GM19438 (cell line): ENCODE results near the gene SF3A2.

Experiments
- ATAC-seq: cut with Tn5 transposase; IDR thresholded peaks from one replicate; pipeline ENCODE4 v1.9.1; 2021; ENCODE audit warnings: low read depth; ENCODE audit not compliant: unreplicated experiment

SF3A2 gene

DNA sequence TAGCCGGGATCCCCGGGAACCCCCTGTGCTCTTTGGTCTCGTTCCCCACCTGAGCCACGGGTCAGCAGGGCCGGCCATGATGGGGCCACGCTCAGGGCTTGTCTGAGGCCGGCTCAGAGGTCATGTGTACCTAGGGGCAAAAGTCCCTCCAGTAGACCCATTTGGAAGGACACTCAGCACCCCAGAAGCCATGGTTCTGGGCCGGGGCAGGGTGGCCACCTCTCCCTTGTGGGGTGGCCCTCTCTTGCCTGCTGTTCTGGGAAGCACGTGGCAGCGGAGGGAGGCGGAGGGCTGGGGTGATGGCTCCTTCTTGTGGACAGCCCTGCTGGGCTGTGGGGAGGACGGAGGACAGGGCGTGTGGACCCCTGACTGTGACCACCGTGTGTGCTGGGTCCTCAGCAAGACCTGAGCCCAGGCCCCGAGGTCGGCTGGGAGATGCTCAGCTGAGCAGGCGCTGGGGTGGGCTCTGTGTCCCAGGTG, 51.8 kb downstream of the SF3A2 start:
- no peak for ATAC-seq

GRCh38 chr19:2288818-2289713, 52.4 kb downstream of the SF3A2 start:
- no peak for ATAC-seq

- no peak for ATAC-seq
Observed at GRCh38 chr19:2289714-2290435, 53.3 kb downstream of the SF3A2 start.

- no peak for ATAC-seq
Observed at GRCh38 chr19:2290441-2291184, 54.0 kb downstream of the SF3A2 start.

DNA sequence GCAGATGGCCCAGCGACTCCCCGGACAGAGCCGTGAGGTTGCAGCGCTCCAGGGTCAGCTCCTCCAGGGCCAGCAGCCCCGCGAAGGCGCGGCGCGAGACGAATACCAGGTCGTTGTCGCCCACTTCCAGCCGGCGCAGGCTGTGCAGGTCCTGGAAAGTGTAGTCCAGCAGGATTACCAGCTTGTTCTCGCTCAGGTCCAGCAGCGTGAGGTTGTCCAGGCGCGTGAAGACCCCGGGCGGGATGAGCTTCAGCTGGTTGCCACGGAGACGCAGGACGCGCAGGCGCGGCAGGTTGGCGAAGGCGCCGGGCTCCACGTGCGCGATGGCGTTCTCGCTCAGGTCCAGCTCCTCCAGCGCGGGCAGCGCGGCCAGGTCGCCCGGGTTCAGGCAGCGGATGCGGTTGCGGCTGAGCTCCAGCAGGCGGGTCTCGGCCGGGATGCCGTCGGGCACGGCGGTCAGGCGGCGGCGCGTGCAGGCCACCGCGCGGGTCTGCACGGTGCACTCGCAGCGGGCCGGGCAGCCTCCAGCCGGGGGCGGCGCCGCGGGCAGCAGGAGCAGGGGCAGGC, 54.6 kb downstream of the SF3A2 start:
- ATAC-seq: no peak

DNA sequence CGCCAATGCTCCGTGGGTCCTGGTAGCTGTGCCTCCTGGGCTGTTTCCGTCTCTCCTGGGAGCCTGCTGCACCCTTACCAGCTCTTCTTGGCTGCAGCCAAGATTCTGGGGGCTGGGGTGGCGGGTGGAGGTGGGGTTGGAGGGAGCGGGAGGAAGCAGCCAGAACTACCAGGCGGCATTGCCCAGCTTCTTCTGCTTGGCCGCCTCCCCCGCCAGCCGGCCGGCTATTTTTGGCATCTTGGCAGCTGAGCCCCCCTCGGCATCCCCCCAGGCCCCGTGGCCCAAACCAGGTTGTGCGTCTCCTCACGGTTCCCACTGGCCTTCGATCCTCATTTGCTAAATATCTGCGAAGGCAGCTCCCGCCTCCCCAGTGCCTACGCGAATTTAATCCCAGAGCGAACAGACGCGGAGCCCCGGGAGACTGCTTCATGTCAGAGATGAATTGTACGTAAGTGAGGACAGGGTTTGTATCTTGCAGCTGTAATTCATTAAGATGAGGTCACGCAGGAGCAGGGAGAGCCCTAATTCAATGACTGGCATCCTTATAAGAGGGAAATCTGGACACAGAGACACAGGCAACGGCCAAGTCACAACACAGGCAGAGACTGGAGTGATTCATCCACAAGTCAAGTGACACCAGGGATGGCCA, 58.2 kb downstream of the SF3A2 start:
- ATAC-seq: no peak

DNA sequence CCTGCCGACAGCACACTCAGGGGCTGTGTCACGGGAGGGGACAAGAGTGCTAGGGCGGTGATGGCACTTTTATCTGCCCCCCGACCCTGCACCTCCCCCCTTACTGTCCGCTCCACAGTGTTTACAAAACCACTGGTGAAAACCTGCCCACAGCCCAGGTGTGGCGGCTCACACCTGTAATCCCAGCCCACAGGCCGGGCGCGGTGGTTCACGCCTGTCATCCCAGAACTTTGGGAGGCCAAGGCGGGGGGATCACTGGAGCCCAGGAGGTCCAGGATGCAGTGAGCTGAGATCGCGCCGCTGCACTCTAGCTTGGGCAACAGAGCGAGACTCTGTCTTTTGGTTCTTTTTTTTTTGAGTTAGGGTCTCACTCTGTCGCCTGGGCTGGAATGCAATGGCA, 59.5 kb downstream of the SF3A2 start:
- no peak for ATAC-seq
